GM12878 (cell line): ENCODE data around the gene OSBPL3. TPM values are rescaled to one million over a fixed set of nuclear protein-coding genes. Genes with fewer than 3 reads are reported as not detected.
"Not testable (repeated sequence)": the region's sequence is repeated elsewhere in the genome, so short reads cannot be mapped to it uniquely, and the experiment has no call there.

Source experiments
- ATAC-seq: fragments of 200-7000 bp; cut with Tn5 transposase; 3 replicates; pipeline ENCODE4 v1.9.1; 2020; ENCODE audit warnings: mild to moderate bottlenecking, moderate library complexity
- BruUV-seq: library from RNA; stranded (reverse); fragments of 400-500 nt; replicated peaks from 2 replicates; lab custom pipeline; 2021; lab: Mats Ljungman, UMichigan
- CTCF ChIA-PET: fragments of 300-600 bp; sonication (Branson Sonifier 250); formaldehyde crosslinking; extraction: SDS; loops from one replicate; lab custom pipeline; 2021; ENCODE audit warnings: inconsistent platforms; lab: Yijun Ruan, JAX
- POLR2A ChIA-PET: fragments of 350-600 bp; formaldehyde crosslinking; extraction: SDS; loops from one replicate; lab custom pipeline; 2021; ENCODE audit warnings: inconsistent platforms; lab: Charles Lee
- RAD21 ChIA-PET: fragments of 300-600 bp; sonication (Branson Sonifier 250); formaldehyde crosslinking; loops from one replicate; lab custom pipeline; 2023; ENCODE audit warnings: antibody characterized with exemption; ENCODE audit not compliant: unreplicated experiment; lab: Charles Lee
- SMC1A ChIA-PET: fragments of 300-600 bp; sonication (Branson Sonifier 250); formaldehyde crosslinking; loops from one replicate; lab custom pipeline; 2023; ENCODE audit not compliant: unreplicated experiment, uncharacterized antibody; lab: Charles Lee
- DNase-seq: peaks from one replicate; pipeline ENCODE4 v3.0.0-alpha.2; 2011; ENCODE audit warnings: low read depth, low spot score
- FAIRE-seq: peaks from 3 replicates; lab custom pipeline; 2011; peaks lifted over from hg19 to GRCh38; lab: Jason Lieb, UNC
- H2AFZ ChIP-seq: 2 replicates; pipeline ENCODE4 v1.6.0; 2011; ENCODE audit warnings: low read depth, low read length, control low read depth; ENCODE audit not compliant: control insufficient read depth
- H3K27ac ChIP-seq: 2 replicates; pipeline ENCODE4 v1.5.1; 2011; ENCODE audit warnings: control low read depth; ENCODE audit not compliant: control insufficient read depth, insufficient read depth
- H3K27me3 ChIP-seq, 2 experiments: replicated peaks in 1 of 2; 2 replicates each; pipeline versions ENCODE4 v1.6.0 to v1.6.1; 2011; ENCODE audit warnings: low read length in 1 of 2; ENCODE audit not compliant: control insufficient read depth in 2 of 2, insufficient read depth in 2 of 2
- H3K36me3 ChIP-seq, 2 experiments: 2 replicates each; pipeline ENCODE4 v1.5.1; 2011; ENCODE audit warnings: low read length in 1 of 2; ENCODE audit not compliant: control insufficient read depth in 2 of 2, insufficient read depth in 2 of 2
- H3K4me1 ChIP-seq: 2 replicates; pipeline ENCODE4 v1.6.1; 2011; ENCODE audit warnings: mild to moderate bottlenecking, low read length, moderate library complexity, mixed read lengths; ENCODE audit not compliant: control insufficient read depth, insufficient read depth
- H3K4me2 ChIP-seq: 2 replicates; pipeline ENCODE4 v1.6.0; 2011; ENCODE audit warnings: control low read depth; ENCODE audit not compliant: control insufficient read depth, insufficient read depth
- H3K4me3 ChIP-seq: fragments of 200-600 bp; sonication (generic); 2 replicates; pipeline ENCODE4 v1.5.1; 2016
- H3K79me2 ChIP-seq: 2 replicates; pipeline ENCODE4 v1.6.0; 2011; ENCODE audit warnings: low read length; ENCODE audit not compliant: control insufficient read depth, insufficient read depth
- H3K9ac ChIP-seq: 2 replicates; pipeline ENCODE4 v1.8.0; 2011; ENCODE audit warnings: low read length, control low read depth, mixed read lengths; ENCODE audit not compliant: control insufficient read depth, insufficient read depth
- H3K9me3 ChIP-seq: replicated peaks from 3 replicates; pipeline ENCODE4 v1.5.1; 2011; ENCODE audit warnings: mild to moderate bottlenecking, low read length; ENCODE audit not compliant: control insufficient read depth, insufficient read depth
- H4K20me1 ChIP-seq: 2 replicates; pipeline ENCODE4 v1.6.0; 2011; ENCODE audit not compliant: control insufficient read depth, insufficient read depth
- PML ChIP-seq: IDR thresholded peaks from 2 replicates; pipeline ENCODE4 v1.6.1; 2012; ENCODE audit warnings: low read length, inconsistent platforms
- SIN3A ChIP-seq: IDR thresholded peaks from 2 replicates; pipeline ENCODE4 v1.6.1; 2012; ENCODE audit warnings: low read depth, low read length, improper control_type of control experiment
- WGBS: methylation state at CpG from one replicate; pipeline ENCODE4 v1.1.6; 2016; ENCODE audit warnings: low lambda C conversion rate; ENCODE audit not compliant: insufficient replicate concordance, insufficient coverage; ENCODE audit errors: missing lambda C conversion rate; 5-methylcytosine and 5-hydroxymethylcytosine counted together
- in situ Hi-C: fragments of 300-500 bp; cut with MboI; formaldehyde crosslinking; loops from 9 replicates; pipeline ENCODE4 v1.14.3; 2018; ENCODE audit warnings: mixed read lengths
- intact Hi-C: fragments of 100-400 bp; cut with micrococcal nuclease; formaldehyde crosslinking; loops from one replicate; pipeline ENCODE4 v1.14.2; 2022; ENCODE audit not compliant: unreplicated experiment
- polyA plus RNA-seq, 11 experiments: library from polyadenylated mRNA; depleted of rRNA in 4 of 11; unstranded in 6 of 11; stranded (reverse) in 5 of 11; fragments of >200 nt; fragmentation: Nextera tagmentation in 4 of 11; fragmentation: Illumina TruSeq in 1 of 11; extraction: Ambion mirVana in 4 of 11; extraction: Trizol in 1 of 11; gene quantifications; 1 replicate in 1 of 11; 2 replicates in 10 of 11; pipeline versions ENCODE4 v1.2.1 to v1.2.3, GENCODE V29; 2011 to 2016; ENCODE audit warnings: inconsistent platforms in 2 of 11, missing spikeins in 2 of 11, low read depth in 1 of 11
- total RNA-seq, 4 experiments: library from RNA; depleted of rRNA in 3 of 4; stranded (reverse); fragments of >200 nt in 3 of 4; fragmentation: Illumina TruSeq in 1 of 4; extraction: Trizol in 1 of 4; gene quantifications; 2 replicates each; pipeline versions ENCODE4 v1.2.1 to v1.2.3, GENCODE V29; 2013 to 2021

The OSBPL3 gene
- total and polyA plus RNA-seq, 10 of the 15 experiments (the other 5 are each of a cell fraction or from before 2014, with no cell fraction given): 6.1 to 46.6 (median 27.0) TPM

DNA sequence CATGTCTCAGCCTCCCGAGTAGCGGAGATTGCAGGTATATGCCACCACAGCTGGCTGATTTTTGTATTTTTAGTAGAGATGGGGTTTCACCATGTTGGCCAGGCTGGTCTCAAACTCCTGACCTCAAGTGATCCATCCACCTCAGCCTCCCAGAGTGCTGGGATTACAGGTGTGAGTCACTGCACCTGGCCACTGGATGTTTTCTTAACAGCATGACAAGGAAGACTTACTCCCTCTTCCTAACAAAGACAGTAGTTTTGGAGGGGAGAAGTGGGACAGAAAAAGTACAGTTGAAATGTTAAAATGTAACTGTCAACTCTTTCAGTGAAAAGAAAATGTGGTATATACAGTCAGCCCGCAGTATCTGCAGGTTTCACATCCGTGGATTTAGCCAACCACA is 76.0 kb downstream of the OSBPL3 start:
- DNase-seq, H3K27ac ChIP-seq, H3K4me3 ChIP-seq, FAIRE-seq, intact Hi-C loops, H3K4me2 ChIP-seq, ATAC-seq, H3K9ac ChIP-seq, H2AFZ ChIP-seq, POLR2A ChIA-PET, H4K20me1 ChIP-seq, H3K36me3 ChIP-seq, H3K9me3 ChIP-seq, H3K27me3 ChIP-seq, BruUV-seq: not testable (repeated sequence)
- CTCF ChIA-PET: interaction anchor here (1.0 kb wide), 1 partner anchor 25 kb away, joined by 3 read pairs; no protein-coding TSS in a partner anchor
- peaks cover 52% of the 10 kb centered on the region for H3K79me2 ChIP-seq
- RAD21 ChIA-PET: interaction anchor here (0.6 kb wide), 1 partner anchor 59 kb away, joined by 3 read pairs; no protein-coding TSS in a partner anchor
- in situ Hi-C loops: loop anchor here (25.0 kb wide), 1 partner anchor 1058 kb away; no protein-coding TSS in a partner anchor
- SMC1A ChIA-PET: interaction anchor here (1.4 to 5.6 kb wide), 2 partner anchors 8 to 83 kb away, joined by 3 to 93 read pairs; no protein-coding TSS in a partner anchor
- WGBS: 99% methylated on average over 4 of the region's 4 CpGs
- peaks cover 43% of the 10 kb centered on the region for H3K4me1 ChIP-seq

DNA sequence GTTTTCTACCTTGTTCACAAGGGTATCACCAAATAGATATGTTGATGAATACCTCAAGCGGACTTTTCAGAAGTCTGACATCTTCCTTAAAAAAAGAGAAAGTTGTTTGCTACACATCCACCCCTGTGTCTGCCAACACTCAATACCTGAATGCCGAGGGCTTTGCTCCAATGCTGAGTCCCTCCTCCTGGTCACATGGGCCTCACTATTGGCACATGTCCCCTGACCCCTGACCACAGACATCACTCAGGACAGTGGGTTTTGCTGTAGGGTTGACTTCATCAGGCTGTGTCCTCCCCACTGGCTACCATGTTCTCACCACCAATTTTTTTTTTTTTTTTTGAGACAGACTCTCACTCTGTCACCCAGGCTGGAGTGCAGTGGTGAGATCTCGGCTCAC is 76.4 kb downstream of the OSBPL3 start:
- Histone ChIP-seq H3K4me3 (no peak overlapping the region), H3K9ac (no peak overlapping the region), H3K79me2 (peaks cover 50% of the 10 kb centered on the region), H3K27ac (no peak overlapping the region), H4K20me1 (no peaks in the 10 kb centered on the region), H3K4me2 (no peak overlapping the region), H3K4me1 (peaks cover 43% of the 10 kb centered on the region), H3K9me3 (no peaks in the 10 kb centered on the region), H2AFZ (no peak overlapping the region), H3K36me3 (no peaks in the 10 kb centered on the region), H3K27me3 (no peaks in the 10 kb centered on the region)
- SMC1A ChIA-PET: interaction anchor here (5.2 to 5.6 kb wide), 2 partner anchors 8 to 61 kb away, joined by 56 to 93 read pairs; no protein-coding TSS in a partner anchor
- BruUV-seq: no TSS peak
- in situ Hi-C loops (loop anchor here (25.0 kb wide), 1 partner anchor 1059 kb away; no protein-coding TSS in a partner anchor), intact Hi-C loops (no loop called here)
- TF ChIP-seq SIN3A: no peak
- TF ChIP-seq PML: no peak
- RAD21 ChIA-PET: no interaction called here
- CTCF ChIA-PET: no interaction called here
- DNase-seq (no peak), FAIRE-seq (no peak), ATAC-seq (no peak)
- WGBS: 100% methylated on average over 3 of the region's 3 CpGs
- POLR2A ChIA-PET: interaction anchor here (1.1 kb wide), 1 partner anchor 12 kb away, joined by 3 read pairs; no protein-coding TSS in a partner anchor
